ENCODE results near the gene PLEKHG2.
"Not testable (repeated sequence)": the region's sequence is repeated elsewhere in the genome, so short reads cannot be mapped to it uniquely, and the experiment has no call there.

Gene PLEKHG2

GRCh38 chr19:39372047-39372802 lies 40.2 kb upstream of the PLEKHG2 start:
- peak; percentile 12 for TF ChIP-seq CTCF (conservative IDR thresholded peaks at IDR 0.05; ENCODE audit: low read depth, low read length)
- peak; percentile 97 for DNase-seq (ENCODE audit: low read depth)
- no peak overlapping the region for H3K4me3 ChIP-seq (ENCODE audit: low read depth, low read length)

DNA sequence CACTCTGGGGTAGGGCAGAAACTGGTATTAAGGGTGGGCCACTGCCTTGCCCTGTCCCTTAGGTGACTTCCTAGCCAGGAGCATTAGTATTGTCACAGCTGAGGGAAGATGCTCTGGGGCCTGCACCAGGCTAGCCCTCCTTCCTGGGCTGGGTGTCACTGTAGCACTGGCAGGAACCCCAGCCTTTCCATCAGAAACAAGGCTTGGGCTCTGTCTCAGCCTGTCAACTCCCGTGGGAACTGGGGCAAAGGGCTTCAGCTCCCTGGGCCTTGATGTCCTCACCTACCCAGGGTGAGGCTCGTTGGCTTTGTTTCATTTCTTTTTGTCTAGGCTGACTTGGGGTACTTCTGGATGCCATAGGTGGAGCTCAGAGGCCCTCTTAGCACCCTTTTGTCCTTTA lies 39.5 kb upstream of the PLEKHG2 start:
- peak; percentile 44 for DNase-seq (ENCODE audit: low read depth)
- H3K4me3 ChIP-seq (ENCODE audit: low read depth, low read length): no peak overlapping the region

GRCh38 chr19:39375929-39376328 lies 36.5 kb upstream of the PLEKHG2 start:
- TF ChIP-seq CTCF (conservative IDR thresholded peaks at IDR 0.05; ENCODE audit: low read depth, low read length): no peak
- no peak overlapping the region for H3K4me3 ChIP-seq (ENCODE audit: low read depth, low read length)
- DNase-seq (ENCODE audit: low read depth): no peak

More for the DNA sequence above, 39.5 kb upstream of the PLEKHG2 start:
- no peak for TF ChIP-seq CTCF (conservative IDR thresholded peaks at IDR 0.05; ENCODE audit: low read depth, low read length)

- no peak for TF ChIP-seq CTCF (conservative IDR thresholded peaks at IDR 0.05; ENCODE audit: low read depth, low read length)
- DNase-seq (ENCODE audit: low read depth): no peak
- H3K4me3 ChIP-seq (ENCODE audit: low read depth, low read length): no peak overlapping the region
Observed at GRCh38 chr19:39377373-39378362, 34.8 kb upstream of the PLEKHG2 start.

GRCh38 chr19:39379366-39379765 lies 33.1 kb upstream of the PLEKHG2 start:
- not testable (repeated sequence) for DNase-seq (ENCODE audit: low read depth); H3K4me3 ChIP-seq (ENCODE audit: low read depth, low read length)

DNA sequence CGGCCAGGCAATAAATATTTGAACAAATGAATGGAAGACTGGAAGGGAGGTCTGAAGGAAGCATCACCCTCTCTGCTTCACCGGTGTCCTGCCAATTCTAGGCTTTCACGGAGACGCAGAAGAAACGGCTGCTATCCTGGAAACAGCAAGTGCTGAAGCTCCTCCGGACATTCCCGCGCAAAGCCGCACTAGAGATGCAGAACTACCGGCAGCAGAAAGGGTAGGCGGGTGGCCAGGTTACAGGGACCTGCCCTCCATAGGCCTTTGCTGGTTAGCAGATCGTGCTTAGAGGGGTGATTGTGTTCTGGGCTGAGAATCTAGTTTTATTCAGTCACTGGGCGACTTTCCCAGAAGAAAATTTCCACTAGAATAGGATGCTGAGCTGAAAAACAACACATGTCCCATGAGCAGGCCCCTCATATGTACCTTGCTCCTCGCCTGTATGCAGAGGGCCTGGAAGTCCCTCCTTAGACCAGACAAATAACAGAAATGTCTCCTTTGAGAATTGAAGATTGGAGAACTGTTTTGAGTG lies 32.5 kb upstream of the PLEKHG2 start:
- TF ChIP-seq CTCF (conservative IDR thresholded peaks at IDR 0.05; ENCODE audit: low read depth, low read length): no peak
- no peak for DNase-seq (ENCODE audit: low read depth)
- no peak overlapping the region for H3K4me3 ChIP-seq (ENCODE audit: low read depth, low read length)

All from choroid plexus epithelial cell (primary cell).